H1 (cell line): ENCODE results near the gene CARD11. TPM values are rescaled to one million over a fixed set of nuclear protein-coding genes. Genes with fewer than 3 reads are reported as not detected.

Experiments used
- CTCF ChIA-PET: fragments of 300-600 bp; sonication (Branson Sonifier 250); formaldehyde crosslinking; loops from one replicate; lab custom pipeline; 2021; ENCODE audit not compliant: partially characterized antibody; lab: Charles Lee
- POLR2A ChIA-PET: fragments of 300-600 bp; sonication (Branson Sonifier 250); formaldehyde crosslinking; loops from one replicate; lab custom pipeline; 2021; ENCODE audit warnings: inconsistent platforms; ENCODE audit not compliant: partially characterized antibody; lab: Charles Lee
- DNase-seq, 2 experiments: peaks; one replicate each; pipeline versions ENCODE4 v3.0.0 to v3.0.0-alpha.2; 2010 to 2022; ENCODE audit warnings: low spot score in 2 of 2, low read depth in 1 of 2, mixed read lengths in 1 of 2
- FAIRE-seq: peaks from 2 replicates; lab custom pipeline; 2011; peaks lifted over from hg19 to GRCh38; lab: Jason Lieb, UNC
- H2AFZ ChIP-seq: 2 replicates; pipeline ENCODE4 v1.8.1; 2012; ENCODE audit warnings: low read length, inconsistent platforms
- H2AK5ac ChIP-seq: 2 replicates; pipeline ENCODE4 v1.6.1; 2013; ENCODE audit warnings: low read depth, low read length
- H2BK120ac ChIP-seq: replicated peaks from 2 replicates; pipeline ENCODE3; 2013; ENCODE audit warnings: low read depth, low read length, inconsistent platforms
- H2BK12ac ChIP-seq: 2 replicates; pipeline ENCODE4 v1.6.1; 2013; ENCODE audit warnings: low read depth, low read length
- H2BK15ac ChIP-seq: 2 replicates; pipeline ENCODE4 v1.6.1; 2013; ENCODE audit warnings: low read length
- H2BK20ac ChIP-seq: 2 replicates; pipeline ENCODE4 v1.6.1; 2013; ENCODE audit warnings: low read length
- H2BK5ac ChIP-seq: 2 replicates; pipeline ENCODE4 v1.6.1; 2013; ENCODE audit warnings: low read depth, low read length
- H3K14ac ChIP-seq: 2 replicates; pipeline ENCODE4 v1.6.1; 2013; ENCODE audit warnings: inconsistent platforms; ENCODE audit not compliant: insufficient read length
- H3K18ac ChIP-seq: 2 replicates; pipeline ENCODE4 v1.6.1; 2013; ENCODE audit warnings: low read length; ENCODE audit errors: extremely low read depth
- H3K23ac ChIP-seq: 2 replicates; pipeline ENCODE4 v1.6.1; 2013; ENCODE audit warnings: inconsistent platforms; ENCODE audit not compliant: insufficient read length
- H3K23me2 ChIP-seq: 2 replicates; pipeline ENCODE4 v1.6.1; 2013; ENCODE audit warnings: low read depth, low read length
- H3K27ac ChIP-seq: 2 replicates; pipeline ENCODE4 v1.6.1; 2011; ENCODE audit warnings: low read depth, low read length, inconsistent platforms
- H3K27me3 ChIP-seq, 4 experiments: replicated peaks in 1 of 4; 1 replicate in 1 of 4; 2 replicates in 3 of 4; pipeline versions ENCODE4 v1.6.1 to v1.8.1; 2011 to 2013; ENCODE audit warnings: low read length in 3 of 4, mild to moderate bottlenecking in 3 of 4, inconsistent platforms in 2 of 4, mixed read lengths in 2 of 4, moderate library complexity in 1 of 4; ENCODE audit not compliant: control insufficient read depth in 3 of 4, insufficient read depth in 3 of 4; ENCODE audit errors: extremely low read depth in 1 of 4
- H3K36me3 ChIP-seq, 4 experiments: 2 replicates each; pipeline versions ENCODE4 v1.6.1 to v1.8.1; 2011 to 2013; ENCODE audit warnings: mild to moderate bottlenecking in 4 of 4, low read length in 3 of 4, moderate library complexity in 2 of 4, control low read depth in 1 of 4, inconsistent platforms in 1 of 4; ENCODE audit not compliant: insufficient read depth in 4 of 4, control insufficient read depth in 2 of 4
- H3K4ac ChIP-seq: replicated peaks from 2 replicates; pipeline ENCODE3; 2013; ENCODE audit warnings: low read length, low read depth, mixed read lengths, inconsistent platforms; ENCODE audit not compliant: insufficient read length
- H3K4me1 ChIP-seq, 4 experiments: replicated peaks in 1 of 4; 1 replicate in 1 of 4; 2 replicates in 3 of 4; pipeline versions ENCODE4 v1.6.1 to v1.8.1; 2011 to 2013; ENCODE audit warnings: low read length in 3 of 4, inconsistent platforms in 2 of 4, mixed read lengths in 1 of 4; ENCODE audit not compliant: insufficient read depth in 4 of 4, control insufficient read depth in 3 of 4
- H3K4me2 ChIP-seq, 2 experiments: 2 replicates each; pipeline versions ENCODE4 v1.6.1 to v1.8.1; 2011 to 2013; ENCODE audit warnings: low read depth in 2 of 2, low read length in 2 of 2, control low read depth in 1 of 2, inconsistent platforms in 1 of 2, mild to moderate bottlenecking in 1 of 2; ENCODE audit not compliant: insufficient read depth in 1 of 2
- H3K4me3 ChIP-seq, 4 experiments: fragments of 200-600, 300-600 bp in 1 of 4; sonication (generic), shearing (Covaris generic), sonication (Bioruptor Twin) in 1 of 4; 2 replicates each; pipeline versions ENCODE4 v1.5.1 to v1.8.1; 2011 to 2016; ENCODE audit warnings: low read length in 4 of 4, low read depth in 3 of 4, control low read depth in 2 of 4, inconsistent platforms in 2 of 4, mild to moderate bottlenecking in 2 of 4, mixed read lengths in 1 of 4, moderate library complexity in 1 of 4; ENCODE audit not compliant: insufficient read depth in 2 of 4; ENCODE audit errors: extremely low read depth in 1 of 4
- H3K56ac ChIP-seq: replicated peaks from 2 replicates; pipeline ENCODE3; 2013; ENCODE audit warnings: low read depth, mild to moderate bottlenecking, mixed read lengths, low read length, inconsistent platforms; ENCODE audit not compliant: insufficient read length
- H3K79me1 ChIP-seq: 2 replicates; pipeline ENCODE4 v1.6.1; 2013; ENCODE audit warnings: low read depth, low read length, control low read depth
- H3K79me2 ChIP-seq, 2 experiments: 2 replicates each; pipeline versions ENCODE4 v1.6.1 to v1.8.1; 2012 to 2013; ENCODE audit warnings: low read length in 2 of 2, mild to moderate bottlenecking in 2 of 2, inconsistent platforms in 1 of 2; ENCODE audit not compliant: insufficient read depth in 2 of 2, control insufficient read depth in 1 of 2
- H3K9ac ChIP-seq, 4 experiments: replicated peaks in 1 of 4; 1 replicate in 1 of 4; 2 replicates in 3 of 4; pipeline versions ENCODE4 v1.6.1 to v1.8.1; 2011 to 2013; ENCODE audit warnings: low read depth in 3 of 4, low read length in 3 of 4, control low read depth in 2 of 4, mild to moderate bottlenecking in 2 of 4, moderate library complexity in 2 of 4, inconsistent platforms in 1 of 4; ENCODE audit errors: extremely low read depth in 1 of 4
- H3K9me3 ChIP-seq, 2 experiments: 2 replicates each; pipeline versions ENCODE4 v1.6.1 to v1.8.1; 2012 to 2013; ENCODE audit warnings: mild to moderate bottlenecking in 2 of 2, moderate library complexity in 2 of 2, control low read depth in 1 of 2, inconsistent platforms in 1 of 2, low read depth in 1 of 2, low read length in 1 of 2, mixed read lengths in 1 of 2; ENCODE audit not compliant: insufficient read depth in 2 of 2
- H4K20me1 ChIP-seq, 2 experiments: replicated peaks in 1 of 2; 2 replicates each; pipeline versions ENCODE3 to v1.8.1; 2011 to 2013; ENCODE audit warnings: inconsistent platforms in 2 of 2, low read length in 2 of 2, mild to moderate bottlenecking in 1 of 2; ENCODE audit not compliant: insufficient read depth in 2 of 2, control insufficient read depth in 1 of 2
- H4K5ac ChIP-seq: 2 replicates; pipeline ENCODE4 v1.6.1; 2013; ENCODE audit warnings: low read length, low read depth, mixed read lengths, inconsistent platforms; ENCODE audit not compliant: insufficient read length
- H4K8ac ChIP-seq: 2 replicates; pipeline ENCODE4 v1.8.0; 2013; ENCODE audit warnings: mild to moderate bottlenecking, moderate library complexity, low read length, inconsistent platforms; ENCODE audit not compliant: insufficient read depth; ENCODE audit errors: extremely low read depth
- H4K91ac ChIP-seq: replicated peaks from 2 replicates; pipeline ENCODE3; 2013; ENCODE audit warnings: low read length, mixed read lengths, inconsistent platforms; ENCODE audit not compliant: insufficient read length
- CBX8 ChIP-seq: fragments of 300-800, 300-1000 bp; sonication (generic); IDR thresholded peaks from 2 replicates; pipeline ENCODE4 v1.7.1; 2016; ENCODE audit warnings: low read depth, low read length, borderline replicate concordance
- WGBS, 2 experiments: shearing (Covaris generic) in 1 of 2; methylation state at CpG; one replicate each; pipeline versions ENCODE4 v1.1.6 to v1.1.7; 2013 to 2015; ENCODE audit warnings: low lambda C conversion rate in 2 of 2, mixed read lengths in 2 of 2, inconsistent platforms in 1 of 2, low coverage in 1 of 2, missing lambda C conversion rate in 1 of 2; ENCODE audit not compliant: insufficient replicate concordance in 2 of 2, insufficient coverage in 1 of 2, insufficient read length in 1 of 2; ENCODE audit errors: extremely low coverage in 1 of 2, missing lambda C conversion rate in 1 of 2; 5-methylcytosine and 5-hydroxymethylcytosine counted together
- polyA plus RNA-seq, 7 experiments: library from polyadenylated mRNA; depleted of rRNA in 3 of 7; stranded (reverse) in 5 of 7; unstranded in 2 of 7; fragments of >200 nt in 5 of 7; fragments of 200-250 nt in 2 of 7; gene quantifications; 1 replicate in 5 of 7; 2 replicates in 1 of 7; 4 replicates in 1 of 7; pipeline versions ENCODE4 v1.2.1 to v1.2.3, GENCODE V29; 2011 to 2013; ENCODE audit warnings: missing spikeins in 2 of 7, mixed read lengths in 2 of 7
- total RNA-seq: library from RNA; stranded (reverse); fragmentation: NEBNext Ultra II Directional; extraction: Animal tissue kit (Norgen Biotek cat#: 25700); gene quantifications from 2 replicates; pipeline ENCODE4 v1.2.1, GENCODE V29; 2021

CARD11 gene
- total and polyA plus RNA-seq, 2 of the 8 experiments (the other 6 are each of a cell fraction or from before 2014, with no cell fraction given) = 12.6 to 29.8 TPM

DNA sequence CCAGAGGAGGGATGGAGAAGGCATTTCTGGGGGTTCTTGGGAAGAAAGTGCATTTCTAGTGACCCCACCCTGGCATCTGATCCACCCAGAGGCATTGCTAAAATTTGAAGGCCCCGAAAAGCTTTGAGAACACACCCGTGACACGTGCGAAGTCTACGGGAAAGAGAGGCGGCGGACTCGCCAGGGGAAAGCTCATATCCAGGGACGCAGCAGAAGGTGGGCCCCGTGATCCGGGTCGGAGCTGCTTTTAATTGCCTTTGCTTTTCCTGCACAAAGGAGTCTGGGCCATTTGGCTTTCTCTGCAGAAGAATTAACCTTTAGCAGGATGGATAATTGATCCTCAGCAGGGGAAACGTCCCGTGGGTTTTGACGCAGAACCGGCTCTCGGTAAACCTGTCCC, 50.3 kb downstream of the CARD11 start:
- no peak for TF ChIP-seq CBX8
- FAIRE-seq = no peak
- Histone ChIP-seq H3K23ac (no peak overlapping the region), H2BK5ac (no peak overlapping the region), H3K4ac (no peak overlapping the region), H3K79me2 (no peaks in the 10 kb centered on the region), H2AK5ac (no peak overlapping the region), H3K23me2 (no peaks in the 10 kb centered on the region), H3K9me3 (no peaks in the 10 kb centered on the region), H3K56ac (no peak overlapping the region), H2BK20ac (no peak overlapping the region), H3K27me3 (no peaks in the 10 kb centered on the region), H4K91ac (no peak overlapping the region), H2BK15ac (no peak overlapping the region), H3K14ac (no peak overlapping the region), H3K4me3 (no peak overlapping the region), H3K4me2 (no peak overlapping the region), H3K27ac (no peak overlapping the region), H4K8ac (no peak overlapping the region), H2AFZ (no peak overlapping the region), H3K4me1 (no peaks in the 10 kb centered on the region; a peak in 2 of 7 replicates), H3K79me1 (no peaks in the 10 kb centered on the region), H3K9ac (no peak overlapping the region), H3K18ac (no peak overlapping the region), H4K5ac (no peak overlapping the region), H4K20me1 (no peaks in the 10 kb centered on the region), H3K36me3 (no peaks in the 10 kb centered on the region), H2BK12ac (no peak overlapping the region), H2BK120ac (no peak overlapping the region)
- DNase-seq = no peak
- POLR2A ChIA-PET = no interaction called here
- CTCF ChIA-PET = interaction anchor here (1.2 kb wide), 1 partner anchor 128 kb away, joined by 3 read pairs; no protein-coding TSS in a partner anchor
- 91% methylated on average over 16 of the region's 17 CpGs; no CpG with 5 or more reads in 1 of the 2 experiments for WGBS, 2 experiments
